Right lobe of liver (tissue), 6 donors: ENCODE measurements around the gene ARHGAP23. TPM values are rescaled to one million over a fixed set of nuclear protein-coding genes. Genes with fewer than 3 reads are reported as not detected.
A peak's percentile ranks its signal among the peaks of the same experiment; 100 is the strongest.

Source experiments
- ATAC-seq, 4 donors: fragments of 200-7000 bp; cut with Tn5 transposase; one replicate each; pipeline ENCODE4 v1.9.1; 2020; ENCODE audit warnings: mild to moderate bottlenecking in 4 of 4, moderate library complexity in 4 of 4
- DNase-seq, 3 donors: peaks; one replicate each; pipeline ENCODE4 v3.0.0-alpha.2; 2020
- H3K27ac ChIP-seq, 3 donors: fragments of 200-600 bp; one replicate each; pipeline ENCODE4 v1.8.0; 2022
- H3K27me3 ChIP-seq, 2 donors: fragments of 200-600 bp; one replicate each; pipeline ENCODE4 v1.8.0; 2022
- H3K36me3 ChIP-seq, 4 donors: fragments of 200-600 bp; sonication (generic) in 1 of 4; one replicate each; pipeline versions ENCODE4 v1.5.1 to v1.8.0; 2017 to 2022; ENCODE audit warnings: control low read depth in 1 of 4
- H3K4me1 ChIP-seq, 4 donors: fragments of 200-600 bp; sonication (generic) in 1 of 4; one replicate each; pipeline versions ENCODE4 v1.5.1 to v1.8.0; 2017 to 2022; ENCODE audit warnings: control low read depth in 1 of 4
- H3K4me3 ChIP-seq, 3 donors: fragments of 200-600 bp; one replicate each; pipeline ENCODE4 v1.8.0; 2022
- H3K9me3 ChIP-seq, 4 donors: fragments of 200-600 bp; sonication (generic) in 1 of 4; one replicate each; pipeline versions ENCODE4 v1.5.1 to v1.8.0; 2017 to 2022; ENCODE audit warnings: control low read depth in 1 of 4
- POLR2A ChIP-seq: fragments of 450-650 bp; IDR thresholded peaks from one replicate; pipeline ENCODE4 v1.6.1; 2017; ENCODE audit warnings: antibody characterized with exemption, mild to moderate bottlenecking
- WGBS: methylation state at CpG from one replicate; pipeline ENCODE4 v1.1.6; 2018; ENCODE audit warnings: low coverage, low lambda C conversion rate; ENCODE audit not compliant: insufficient coverage; ENCODE audit errors: missing lambda C conversion rate; 5-methylcytosine and 5-hydroxymethylcytosine counted together
- intact Hi-C, 2 donors: fragments of 100-400 bp; cut with DNase I; formaldehyde crosslinking; loops; one replicate each; pipeline versions ENCODE4 v1.11.2 to v1.14.1; 2022
- total RNA-seq, 6 experiments: library from RNA; depleted of rRNA in 2 of 6; stranded (reverse); fragments of >200 nt in 2 of 6; fragmentation: NEBNext Ultra II Directional in 3 of 6; extraction: Animal tissue kit (Norgen Biotek cat#: 25700) in 3 of 6; gene quantifications; one replicate each; pipeline versions ENCODE4 v1.1.0 to v1.2.4, GENCODE V29; 2016 to 2023
- TF ChIP-seq, protein P1 (sequence below), 4 donors: fragments of 200-600 bp in 3 of 4; fragments of 450-650 bp in 1 of 4; IDR thresholded peaks; one replicate each; pipeline versions ENCODE4 v1.5.1 to v1.8.0; 2016 to 2022; ENCODE audit warnings: antibody characterized with exemption in 4 of 4, mild to moderate bottlenecking in 2 of 4
- donor health status: DM: no; HTN: yes; CAD: no.
- donor health status: DM: no; HTN: no; CAD: no.
- donor health status: DM: no; HTN: no; CAD: no.
- donor health status: DM: no; HTN: yes; CAD: no.
- donor health status: DM: no; HTN: yes; CAD: no.

Gene ARHGAP23
- total RNA-seq, 6 experiments from 2014 or later = 1.4 to 9.5 (median 3.8) TPM

GRCh38 chr17:38455288-38455915 lies 27.1 kb downstream of the ARHGAP23 start:
- DNase-seq = peak in 1 of 3 donors; percentile 37
- Histone ChIP-seq H3K4me1 (no peaks in the 10 kb centered on the region), H3K4me3 (no peak overlapping the region), H3K36me3 (no peaks in the 10 kb centered on the region), H3K9me3 (no peaks in the 10 kb centered on the region), H3K27me3 (no peaks in the 10 kb centered on the region), H3K27ac (no peak overlapping the region)
- TF ChIP-seq, protein P1, sequence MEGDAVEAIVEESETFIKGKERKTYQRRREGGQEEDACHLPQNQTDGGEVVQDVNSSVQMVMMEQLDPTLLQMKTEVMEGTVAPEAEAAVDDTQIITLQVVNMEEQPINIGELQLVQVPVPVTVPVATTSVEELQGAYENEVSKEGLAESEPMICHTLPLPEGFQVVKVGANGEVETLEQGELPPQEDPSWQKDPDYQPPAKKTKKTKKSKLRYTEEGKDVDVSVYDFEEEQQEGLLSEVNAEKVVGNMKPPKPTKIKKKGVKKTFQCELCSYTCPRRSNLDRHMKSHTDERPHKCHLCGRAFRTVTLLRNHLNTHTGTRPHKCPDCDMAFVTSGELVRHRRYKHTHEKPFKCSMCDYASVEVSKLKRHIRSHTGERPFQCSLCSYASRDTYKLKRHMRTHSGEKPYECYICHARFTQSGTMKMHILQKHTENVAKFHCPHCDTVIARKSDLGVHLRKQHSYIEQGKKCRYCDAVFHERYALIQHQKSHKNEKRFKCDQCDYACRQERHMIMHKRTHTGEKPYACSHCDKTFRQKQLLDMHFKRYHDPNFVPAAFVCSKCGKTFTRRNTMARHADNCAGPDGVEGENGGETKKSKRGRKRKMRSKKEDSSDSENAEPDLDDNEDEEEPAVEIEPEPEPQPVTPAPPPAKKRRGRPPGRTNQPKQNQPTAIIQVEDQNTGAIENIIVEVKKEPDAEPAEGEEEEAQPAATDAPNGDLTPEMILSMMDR (IDR thresholded peaks at IDR 0.05) = no peak
- no peak for TF ChIP-seq POLR2A
- 30% methylated on average over 3 of the region's 8 CpGs for WGBS
- no peak for ATAC-seq
- intact Hi-C loops = no loop called here

GRCh38 chr17:38456031-38456815 lies 28.0 kb downstream of the ARHGAP23 start:
- WGBS = 71% methylated on average over 7 of the region's 9 CpGs

GRCh38 chr17:38457577-38458371 lies 29.5 kb downstream of the ARHGAP23 start:
- Histone ChIP-seq H3K27me3 (no peaks in the 10 kb centered on the region), H3K4me1 (no peaks in the 10 kb centered on the region), H3K36me3 (no peaks in the 10 kb centered on the region), H3K27ac (no peak overlapping the region), H3K4me3 (no peak overlapping the region), H3K9me3 (no peaks in the 10 kb centered on the region)
- WGBS = 81% methylated on average over 7 of the region's 18 CpGs
- TF ChIP-seq, protein P1 (IDR thresholded peaks at IDR 0.05) = no peak
- no peak for TF ChIP-seq POLR2A
- intact Hi-C loops = no loop called here
- ATAC-seq (no peak), DNase-seq (peak in 1 of 3 donors; percentile 35)

More at GRCh38 chr17:38456031-38456815, 28.0 kb downstream of the ARHGAP23 start:
- no peak for TF ChIP-seq POLR2A
- TF ChIP-seq, protein P1 (IDR thresholded peaks at IDR 0.05) = no peak
- Histone ChIP-seq H3K4me3 (no peak overlapping the region), H3K36me3 (no peaks in the 10 kb centered on the region), H3K27me3 (no peaks in the 10 kb centered on the region), H3K4me1 (no peaks in the 10 kb centered on the region), H3K9me3 (no peaks in the 10 kb centered on the region), H3K27ac (no peak overlapping the region)
- no peak for ATAC-seq
- DNase-seq = peak in 1 of 3 donors; percentile 26
- intact Hi-C loops = no loop called here

- ATAC-seq (no peak), DNase-seq (peak in 1 of 3 donors; percentile 38)
- no peak overlapping the region for H3K4me3 ChIP-seq
- no peak overlapping the region for H3K27ac ChIP-seq
- 87% methylated on average over 3 of the region's 6 CpGs for WGBS
- H3K4me1 ChIP-seq = no peaks in the 10 kb centered on the region
- intact Hi-C loops = no loop called here
- H3K27me3 ChIP-seq = no peaks in the 10 kb centered on the region
- H3K36me3 ChIP-seq = no peaks in the 10 kb centered on the region
- TF ChIP-seq, protein P1 (IDR thresholded peaks at IDR 0.05) = no peak
- TF ChIP-seq POLR2A = no peak
- H3K9me3 ChIP-seq = no peaks in the 10 kb centered on the region
Observed at GRCh38 chr17:38458521-38458920, 30.3 kb downstream of the ARHGAP23 start.
